Measurements from ENCODE around the gene PKN2. TPM values are rescaled to one million over a fixed set of nuclear protein-coding genes. Genes with fewer than 3 reads are reported as not detected.

Gene PKN2
- total and polyA plus RNA-seq, 2 of the 4 experiments (the other 2 are of a cell fraction) = 12.7 to 22.2 TPM

DNA sequence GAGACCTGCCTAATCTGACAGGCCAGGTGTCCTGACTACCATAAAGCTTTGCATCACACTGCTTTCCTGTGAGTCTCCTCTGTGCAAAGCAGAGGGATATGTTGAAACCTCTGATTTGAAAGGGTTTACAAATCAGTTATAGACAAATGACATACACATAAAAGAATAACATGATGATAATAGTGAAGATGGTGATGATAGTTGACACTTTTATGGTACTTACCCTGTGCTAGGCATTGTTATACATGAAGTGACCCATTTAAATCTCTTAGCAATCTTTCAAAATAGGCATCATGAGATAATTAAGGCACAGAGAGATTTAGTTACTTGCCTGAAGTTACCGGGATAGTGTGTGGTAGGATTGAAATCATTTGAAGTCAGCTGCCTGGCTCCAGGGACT lies 34.1 kb upstream of the PKN2 start:
- H2AK9ac ChIP-seq (replicated peaks; ENCODE audit: low read depth, low read length, poor library complexity) = no peak overlapping the region
- H3K9me3 ChIP-seq (ENCODE audit: control insufficient read depth, insufficient read depth, low read length) = no peaks in the 10 kb centered on the region
- intact Hi-C loops (cut with micrococcal nuclease) (no loop called here), dilution Hi-C loops (cut with HindIII; ENCODE audit: low sequenced_read_pairs, unreplicated experiment) (no loop called here), in situ Hi-C loops (cut with MboI; ENCODE audit: low sequenced_read_pairs) (no loop called here)
- no TSS peak for BruUV-seq (replicated peaks)
- DNase-seq (no peak), ATAC-seq (ENCODE audit: low read depth) (no peak)
- no CpG with 5 or more reads among the region's 1 CpG for WGBS, 2 experiments (ENCODE audit: extremely low coverage in 2 of 2, insufficient read length in 1 of 2)
- TF ChIP-seq MAFK (IDR thresholded peaks at IDR 0.05; ENCODE audit: low read depth, low read length) = no peak
- no peak for TF ChIP-seq MXI1 (IDR thresholded peaks at IDR 0.05; ENCODE audit: borderline replicate concordance, low read depth, low read length)
- TF ChIP-seq POLR2A (IDR thresholded peaks at IDR 0.05; ENCODE audit: low read depth, low read length) = no peak
- no peak for TF ChIP-seq RFX5 (IDR thresholded peaks at IDR 0.05; ENCODE audit: low read depth, low read length)
- TF ChIP-seq MAZ (IDR thresholded peaks at IDR 0.05; ENCODE audit: borderline replicate concordance, low read depth, low read length) = no peak
- TF ChIP-seq CEBPB (IDR thresholded peaks at IDR 0.05; ENCODE audit: low read depth, low read length) = no peak
- TF ChIP-seq RAD21 (IDR thresholded peaks at IDR 0.05; ENCODE audit: low read length) = no peak
- TF ChIP-seq CHD1 (IDR thresholded peaks at IDR 0.05; ENCODE audit: low read depth, low read length) = no peak
- TF ChIP-seq RCOR1 (IDR thresholded peaks at IDR 0.05; ENCODE audit: insufficient replicate concordance, low read length) = no peak
- TF ChIP-seq BHLHE40 (IDR thresholded peaks at IDR 0.05; ENCODE audit: low read depth, low read length) = no peak
- TF ChIP-seq USF2 (IDR thresholded peaks at IDR 0.05; ENCODE audit: low read depth, low read length) = no peak
- no peak for TF ChIP-seq CTCF (conservative IDR thresholded peaks at IDR 0.05; ENCODE audit: low read depth, low read length)
- no peak for TF ChIP-seq SMC3 (IDR thresholded peaks at IDR 0.05; ENCODE audit: low read depth, low read length)
- TF ChIP-seq ELK1 (IDR thresholded peaks at IDR 0.05; ENCODE audit: borderline replicate concordance, low read depth, low read length) = no peak
- no peak for TF ChIP-seq FOS (IDR thresholded peaks at IDR 0.05; ENCODE audit: low read depth, low read length)
- no peak for TF ChIP-seq NFE2L2 (IDR thresholded peaks at IDR 0.05; ENCODE audit: low read depth, low read length)
- no peak overlapping the region for H2BK5ac ChIP-seq (ENCODE audit: low read depth, low read length, poor library complexity, severe bottlenecking)
- H2BK20ac ChIP-seq (ENCODE audit: low read depth, low read length) = no peak overlapping the region
- no peak overlapping the region for H2AFZ ChIP-seq (replicated peaks; ENCODE audit: low read length, poor library complexity)
- H4K5ac ChIP-seq (ENCODE audit: low read depth, low read length) = no peak overlapping the region
- no peaks in the 10 kb centered on the region for H4K20me1 ChIP-seq (ENCODE audit: insufficient read depth, low read length)
- H3K27ac ChIP-seq (ENCODE audit: insufficient read depth, low read length) = no peak overlapping the region
- no peak overlapping the region for H3K9ac ChIP-seq (ENCODE audit: low read depth, low read length)
- H3K27me3 ChIP-seq (ENCODE audit: control insufficient read depth, insufficient read depth, low read length) = no peaks in the 10 kb centered on the region
- H3K36me3 ChIP-seq (ENCODE audit: control insufficient read depth, insufficient read depth, low read length) = no peaks in the 10 kb centered on the region
- H2BK120ac ChIP-seq (ENCODE audit: low read depth, low read length) = no peak overlapping the region
- POLR2A ChIA-PET (ENCODE audit: unreplicated experiment) = no interaction called here
- no peak overlapping the region for H4K8ac ChIP-seq (ENCODE audit: low read depth in 2 of 2, low read length in 2 of 2)
- H4K91ac ChIP-seq (ENCODE audit: insufficient read depth, low read depth, low read length) = no peak overlapping the region
- H3K23ac ChIP-seq (ENCODE audit: low read depth, low read length) = no peak overlapping the region
- no peak overlapping the region for H2AK5ac ChIP-seq (ENCODE audit: low read depth, low read length)
- no peak overlapping the region for H3K18ac ChIP-seq (ENCODE audit: low read depth, low read length)
- H3K4me1 ChIP-seq (ENCODE audit: control insufficient read depth, insufficient read depth, low read length) = no peaks in the 10 kb centered on the region
- no peak overlapping the region for H3K4me2 ChIP-seq (ENCODE audit: low read depth, low read length)
- H2BK15ac ChIP-seq (ENCODE audit: low read depth, low read length) = no peak overlapping the region
- H3K56ac ChIP-seq (ENCODE audit: extremely low read depth, insufficient read depth, low read length) = no peak overlapping the region
- no peaks in the 10 kb centered on the region for H3K79me1 ChIP-seq (ENCODE audit: low read depth in 1 of 2, low read length in 2 of 2)
- no peaks in the 10 kb centered on the region for H3K9me1 ChIP-seq (ENCODE audit: insufficient read depth, low read length)
- no peak overlapping the region for H3K4ac ChIP-seq (ENCODE audit: low read depth, low read length)
- CTCF ChIA-PET = interaction anchor here (1.5 kb wide), 1 partner anchor 9 kb away, joined by 3 read pairs; no protein-coding TSS in a partner anchor
- no peak overlapping the region for H3K4me3 ChIP-seq (ENCODE audit: insufficient read depth, low read depth, low read length)
- H3K14ac ChIP-seq (replicated peaks; ENCODE audit: low read depth, low read length) = no peak overlapping the region
